ENCODE results near the gene KLHL21. TPM values are rescaled to one million over a fixed set of nuclear protein-coding genes. Genes with fewer than 3 reads are reported as not detected.

Gene KLHL21
- total and polyA plus RNA-seq, 8 donors, result 10.8 to 31.3 (median 16.8) TPM

- no peak overlapping the region for H3K27ac ChIP-seq
- no peak for DNase-seq
- ATAC-seq, result no peak
- peaks cover 0 to 15% (median 9%) of the 10 kb centered on the region in 3 donors for H3K4me1 ChIP-seq
- no peak overlapping the region for H3K4me3 ChIP-seq
- no peaks in the 10 kb centered on the region for H3K9me3 ChIP-seq
- TF ChIP-seq CTCF (IDR thresholded peaks at IDR 0.05), result no peak
- H3K36me3 ChIP-seq, result no peaks in the 10 kb centered on the region
- intact Hi-C loops (cut with DNase I), result loop anchor here in 1 of 3 donors (10.0 kb wide), 1 partner anchor 87 kb away; no protein-coding TSS in a partner anchor
- 69 to 84% methylated on average over 1 of the region's 1 CpG for WGBS, 2 donors
- no peak for FAIRE-seq
- H3K27me3 ChIP-seq, result no peaks in the 10 kb centered on the region
These were observed 45.1 kb downstream of the KLHL21 start for GRCh38 chr1:6557597-6557996.

GRCh38 chr1:6554907-6555778 lies 47.5 kb downstream of the KLHL21 start, which contains the start of gene TAS1R1:
Gene TAS1R1 (plus strand): TSS chr1:6555307. CDS start chr1:6555374, 67 bp downstream.
- Histone ChIP-seq H3K27ac (peak within 1 kb of the TSS; percentile 37 to 60 (median 52)), H3K9me3 (no peaks in the 10 kb centered on the region), H3K4me1 (peaks cover 0 to 17% (median 11%) of the 10 kb centered on the region in 3 donors), H3K36me3 (peaks cover 0 to 4% (median under 1%) of the 10 kb centered on the region in 3 donors), H3K4me3 (peak within 1 kb of the TSS; percentile 94 to 100 (median 100)), H3K27me3 (no peaks in the 10 kb centered on the region)
- FAIRE-seq (no peak), ATAC-seq (peak in 3 of 4 donors; percentile 5 to 37 (median 9)), DNase-seq (peak in 3 of 6 donors; percentile 31 to 62 (median 62))
- intact Hi-C loops (cut with DNase I), result loop anchor here in 1 of 3 donors (10.0 kb wide), 1 partner anchor 90 kb away; no protein-coding TSS in a partner anchor
- TF ChIP-seq CTCF (IDR thresholded peaks at IDR 0.05), result no peak
- 70 to 71% methylated on average over 19 of the region's 19 CpGs for WGBS, 2 donors

- no peak for FAIRE-seq
- DNase-seq, result peak; percentile 90 to 98 (median 94)
- peak; percentile 89 to 98 (median 97) for TF ChIP-seq CTCF (IDR thresholded peaks at IDR 0.05)
- peaks cover 0 to 17% (median 11%) of the 10 kb centered on the region in 3 donors for H3K4me1 ChIP-seq
- ATAC-seq, result peak; percentile 98 to 100 (median 100)
- no peaks in the 10 kb centered on the region for H3K9me3 ChIP-seq
- peak within 1 kb of the TSS; percentile 37 to 60 (median 52) for H3K27ac ChIP-seq
- no peaks in the 10 kb centered on the region for H3K27me3 ChIP-seq
- H3K36me3 ChIP-seq, result peaks cover 3 to 10% (median 9%) of the 10 kb centered on the region in 3 donors
- intact Hi-C loops (cut with DNase I), result loop anchor here in 1 of 3 donors (10.0 kb wide), 1 partner anchor 91 kb away; no protein-coding TSS in a partner anchor
- WGBS, 2 donors, result 0 to 1% methylated on average over 80 to 87 of the region's 87 CpGs
- H3K4me3 ChIP-seq, result peak within 1 kb of the TSS; percentile 94 to 100 (median 100)
These were observed 48.4 kb downstream of the KLHL21 start, which contains the start of gene NOL9 for GRCh38 chr1:6554031-6554906. Gene NOL9 (minus strand): TSS chr1:6554513. CDS start chr1:6554502, 11 bp downstream.

- intact Hi-C loops (cut with DNase I), result no loop called here
- Histone ChIP-seq H3K4me3 (no peak overlapping the region), H3K36me3 (peaks cover 3 to 48% (median 9%) of the 10 kb centered on the region in 3 donors), H3K4me1 (no peaks in the 10 kb centered on the region), H3K9me3 (no peaks in the 10 kb centered on the region), H3K27me3 (no peaks in the 10 kb centered on the region), H3K27ac (no peak overlapping the region)
- ATAC-seq (no peak), FAIRE-seq (no peak), DNase-seq (no peak)
- 67 to 74% methylated on average over 4 of the region's 4 CpGs for WGBS, 2 donors
- no peak for TF ChIP-seq CTCF (IDR thresholded peaks at IDR 0.05)
These were observed 55.4 kb downstream of the KLHL21 start for GRCh38 chr1:6547301-6547700.
